Prostate gland (tissue), 2 donors: ENCODE data around the gene C6orf132. TPM values are rescaled to one million over a fixed set of nuclear protein-coding genes. Genes with fewer than 3 reads are reported as not detected.
A peak's percentile ranks its signal among the peaks of the same experiment; 100 is the strongest.

Experiments used
- DNase-seq: peaks from one replicate; pipeline ENCODE4 v3.0.0-alpha.2; 2019; ENCODE audit warnings: low spot score
- H3K27ac ChIP-seq, 2 donors: fragments of 200-600 bp; sonication (generic); 2 replicates each; pipeline ENCODE4 v1.5.1; 2017 to 2019
- H3K27me3 ChIP-seq: fragments of 200-600 bp; sonication (generic); replicated peaks from 2 replicates; pipeline ENCODE4 v1.5.1; 2019; ENCODE audit not compliant: insufficient read depth
- H3K36me3 ChIP-seq, 2 donors: fragments of 200-600 bp; sonication (generic); 1 replicate in 1 of 2; 2 replicates in 1 of 2; pipeline versions ENCODE4 v1.5.1 to v1.8.1; 2017 to 2019
- H3K4me1 ChIP-seq: fragments of 200-600 bp; sonication (generic); replicated peaks from 2 replicates; pipeline ENCODE4 v1.5.1; 2019
- H3K4me3 ChIP-seq, 2 donors: fragments of 200-600 bp; sonication (generic); 2 replicates each; pipeline ENCODE4 v1.5.1; 2017 to 2019
- H3K9me3 ChIP-seq: fragments of 200-600 bp; sonication (generic); 2 replicates; pipeline ENCODE4 v1.5.1; 2017
- CTCF ChIP-seq, 4 experiments: fragments of 200-600 bp in 2 of 4; fragments of 450-650 bp in 2 of 4; sonication (generic) in 2 of 4; IDR thresholded peaks; 1 replicate in 3 of 4; 2 replicates in 1 of 4; pipeline ENCODE4 v1.5.1; 2016 to 2019; ENCODE audit warnings: antibody characterized with exemption in 4 of 4, mild to moderate bottlenecking in 2 of 4, moderate library complexity in 2 of 4
- POLR2A ChIP-seq: fragments of 450-650 bp; IDR thresholded peaks from one replicate; pipeline ENCODE4 v1.6.1; 2016; ENCODE audit warnings: antibody characterized with exemption, mild to moderate bottlenecking
- POLR2AphosphoS5 ChIP-seq: sonication (generic); formaldehyde crosslinking; IDR thresholded peaks from one replicate; pipeline ENCODE4 v1.6.1; 2017; ENCODE audit warnings: antibody characterized with exemption
- WGBS: methylation state at CpG from one replicate; pipeline ENCODE4 v1.1.5; 2018; 5-methylcytosine and 5-hydroxymethylcytosine counted together
- intact Hi-C: fragments of 100-400 bp; cut with DNase I; formaldehyde crosslinking; loops from one replicate; pipeline ENCODE4 v1.14.2; 2022
- total RNA-seq, 2 donors: library from RNA; depleted of rRNA; stranded (reverse); fragments of >200 nt; gene quantifications; one replicate each; pipeline ENCODE4 v1.1.0, GENCODE V29; 2016

C6orf132 gene
- total RNA-seq, 2 donors from 2014 or later = 30.8 to 45.9 TPM

- Histone ChIP-seq H3K36me3 (no peaks in the 10 kb centered on the region), H3K4me1 (no peaks in the 10 kb centered on the region), H3K4me3 (no peak overlapping the region), H3K27ac (no peak overlapping the region), H3K27me3 (no peaks in the 10 kb centered on the region), H3K9me3 (no peaks in the 10 kb centered on the region)
- 65% methylated on average over 3 of the region's 3 CpGs for WGBS
- intact Hi-C loops = no loop called here
- DNase-seq = no peak
- no peak for TF ChIP-seq POLR2AphosphoS5
- no peak for TF ChIP-seq POLR2A
- no peak for TF ChIP-seq CTCF (IDR thresholded peaks at IDR 0.05)
Observed at GRCh38 chr6:42148058-42148457, 5.6 kb upstream of the C6orf132 start.

- Histone ChIP-seq H3K36me3 (no peaks in the 10 kb centered on the region), H3K9me3 (no peaks in the 10 kb centered on the region), H3K27ac (no peak overlapping the region), H3K4me3 (no peak overlapping the region), H3K4me1 (no peaks in the 10 kb centered on the region), H3K27me3 (no peaks in the 10 kb centered on the region)
- TF ChIP-seq POLR2AphosphoS5 (peak; percentile 73), POLR2A (no peak)
- 43% methylated on average over 10 of the region's 10 CpGs for WGBS
- intact Hi-C loops = no loop called here
- DNase-seq = peak; percentile 43
Observed at GRCh38 chr6:42147138-42147562, 4.7 kb upstream of the C6orf132 start.

GRCh38 chr6:42141603-42142117 lies 760 bp downstream of the C6orf132 start:
- Histone ChIP-seq H3K36me3 (no peaks in the 10 kb centered on the region), H3K4me3 (peak overlapping the region; percentile 48 to 70), H3K27ac (peak overlapping the region; percentile 75 to 87), H3K4me1 (peaks cover 19% of the 10 kb centered on the region), H3K27me3 (no peaks in the 10 kb centered on the region), H3K9me3 (no peaks in the 10 kb centered on the region)
- TF ChIP-seq CTCF (IDR thresholded peaks at IDR 0.05) = no peak
- no peak for TF ChIP-seq POLR2AphosphoS5
- TF ChIP-seq POLR2A = no peak
- intact Hi-C loops = no loop called here
- 21% methylated on average over 12 of the region's 13 CpGs for WGBS
- no peak for DNase-seq

- intact Hi-C loops = no loop called here
- Histone ChIP-seq H3K27me3 (no peaks in the 10 kb centered on the region), H3K9me3 (no peaks in the 10 kb centered on the region), H3K4me3 (peak overlapping the region; percentile 48 to 70), H3K36me3 (no peaks in the 10 kb centered on the region), H3K4me1 (peaks cover 25% of the 10 kb centered on the region), H3K27ac (peak overlapping the region; percentile 75 to 87)
- DNase-seq = peak; percentile 34
- TF ChIP-seq CTCF (IDR thresholded peaks at IDR 0.05) = no peak
- no peak for TF ChIP-seq POLR2AphosphoS5
- no peak for TF ChIP-seq POLR2A
- WGBS = 30% methylated on average over 9 of the region's 9 CpGs
Observed at GRCh38 chr6:42140756-42141602, 1.4 kb downstream of the C6orf132 start.

- TF ChIP-seq CTCF (IDR thresholded peaks at IDR 0.05) = no peak
- no peak for TF ChIP-seq POLR2A
- no peak for TF ChIP-seq POLR2AphosphoS5
- Histone ChIP-seq H3K27me3 (no peaks in the 10 kb centered on the region), H3K27ac (peak overlapping the region; percentile 4 to 87), H3K9me3 (no peaks in the 10 kb centered on the region), H3K36me3 (no peaks in the 10 kb centered on the region), H3K4me3 (peak overlapping the region in 1 of 2 donors; percentile 70), H3K4me1 (peaks cover 25% of the 10 kb centered on the region)
- WGBS = 51% methylated on average over 5 of the region's 5 CpGs
- DNase-seq = no peak
- intact Hi-C loops = no loop called here
Observed at GRCh38 chr6:42140032-42140431, 2.4 kb downstream of the C6orf132 start.
